Right hindlimb (tissue), 1 donor: Measurements from ENCODE around the gene LRR1.
"Not testable (repeated sequence)": the region's sequence is repeated elsewhere in the genome, so short reads cannot be mapped to it uniquely, and the experiment has no call there.

Experiments
- DNase-seq: peaks from one replicate; pipeline ENCODE4 v3.0.0-alpha.2; 2018

LRR1 gene, protein sequence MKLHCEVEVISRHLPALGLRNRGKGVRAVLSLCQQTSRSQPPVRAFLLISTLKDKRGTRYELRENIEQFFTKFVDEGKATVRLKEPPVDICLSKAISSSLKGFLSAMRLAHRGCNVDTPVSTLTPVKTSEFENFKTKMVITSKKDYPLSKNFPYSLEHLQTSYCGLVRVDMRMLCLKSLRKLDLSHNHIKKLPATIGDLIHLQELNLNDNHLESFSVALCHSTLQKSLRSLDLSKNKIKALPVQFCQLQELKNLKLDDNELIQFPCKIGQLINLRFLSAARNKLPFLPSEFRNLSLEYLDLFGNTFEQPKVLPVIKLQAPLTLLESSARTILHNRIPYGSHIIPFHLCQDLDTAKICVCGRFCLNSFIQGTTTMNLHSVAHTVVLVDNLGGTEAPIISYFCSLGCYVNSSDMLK

GRCh38 chr14:49598485-49599300 is at the start of gene LRR1:
LRR1 (plus strand) TSS chr14:49598940; CDS start chr14:49599021, 81 bp downstream.
- DNase-seq, result peak; percentile 93

- DNase-seq, result no peak
Observed at GRCh38 chr14:49549446-49549845, 49.3 kb upstream of the LRR1 start.

GRCh38 chr14:49549881-49550280 is 48.9 kb upstream of the LRR1 start:
- no peak for DNase-seq

- no peak for DNase-seq
Observed at GRCh38 chr14:49550286-49551184, 48.2 kb upstream of the LRR1 start.

- no peak for DNase-seq
Observed at GRCh38 chr14:49551569-49551968, 47.2 kb upstream of the LRR1 start.

DNA sequence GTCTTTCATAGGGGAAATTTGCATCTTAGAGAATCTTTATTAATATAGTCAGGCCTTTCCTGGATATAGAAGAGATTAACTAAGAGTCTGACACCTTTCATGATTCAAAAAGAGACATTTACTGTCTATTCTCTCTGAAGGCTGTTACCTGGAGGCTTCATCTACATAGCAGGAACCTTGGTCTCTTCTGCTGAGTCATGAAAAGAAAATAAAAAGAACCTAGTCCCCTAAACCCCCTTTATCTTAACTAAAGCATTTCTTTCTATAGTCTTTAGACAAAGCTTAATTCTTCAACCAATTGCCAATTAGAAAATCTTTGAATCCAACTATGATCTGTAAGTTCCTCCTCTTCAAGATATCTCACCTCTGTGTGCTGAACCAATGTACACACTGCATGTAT is 45.6 kb upstream of the LRR1 start:
- no peak for DNase-seq

GRCh38 chr14:49553892-49554291 is 44.8 kb upstream of the LRR1 start:
- DNase-seq, result no peak

DNA sequence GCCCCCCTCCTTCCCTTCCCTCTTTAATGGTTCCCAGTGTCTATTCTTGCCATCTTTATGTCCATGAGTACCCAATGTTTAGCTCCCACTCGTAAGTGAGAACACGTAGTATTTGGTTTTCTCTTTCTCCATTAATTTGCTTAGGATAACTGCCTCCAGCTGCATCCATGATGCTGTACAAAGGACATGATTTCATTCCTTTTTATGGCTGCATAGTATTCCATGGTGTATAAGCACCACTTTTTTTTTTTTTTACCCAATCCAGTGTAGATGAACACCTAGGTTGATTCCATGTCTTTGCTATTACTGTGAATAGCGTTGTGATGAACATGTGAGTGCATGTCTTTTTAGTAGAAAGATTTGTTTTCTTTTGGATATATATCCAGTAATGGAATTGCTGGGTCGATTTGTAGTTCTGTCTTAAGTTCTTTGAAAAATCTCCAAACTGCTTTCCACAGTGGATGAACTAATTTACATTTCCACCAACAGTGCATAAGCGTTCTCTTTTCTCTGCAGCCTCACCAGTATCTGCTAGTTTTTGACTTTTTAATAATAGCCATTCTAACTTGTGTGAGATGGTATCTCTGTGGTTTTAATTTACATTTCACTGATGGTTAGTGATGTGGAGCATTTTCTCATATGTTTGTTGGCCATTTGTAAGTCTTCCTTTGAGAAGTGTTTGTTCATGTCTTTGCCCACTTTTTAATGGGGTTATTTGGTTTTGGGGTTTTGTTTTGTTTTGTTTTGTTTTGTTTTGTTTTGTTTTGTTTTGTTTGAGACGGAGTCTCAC is 38.6 kb upstream of the LRR1 start:
- no peak for DNase-seq

DNA sequence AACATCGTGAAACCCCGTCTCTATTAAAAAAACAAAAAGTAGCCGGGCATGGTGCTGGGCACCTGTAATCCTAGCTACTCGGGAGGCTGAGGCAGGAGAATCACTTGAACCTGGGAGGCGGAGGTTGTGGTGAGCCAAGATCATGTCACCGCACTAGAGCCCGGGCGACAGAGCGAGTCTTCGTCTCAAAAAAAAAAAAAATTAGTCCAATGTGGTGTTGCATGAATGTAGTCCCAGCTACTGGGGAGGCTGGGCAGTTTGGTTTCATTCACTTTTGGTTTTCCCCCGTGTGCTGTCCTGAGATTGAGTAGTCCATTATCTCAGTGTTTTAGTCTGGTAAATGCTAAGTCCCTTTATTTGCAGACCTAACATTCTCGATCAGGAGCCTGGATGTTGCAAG is 32.0 kb upstream of the LRR1 start:
- DNase-seq, result no peak

- DNase-seq, result no peak
Observed at GRCh38 chr14:49569281-49569680, 29.5 kb upstream of the LRR1 start.

- DNase-seq, result no peak
Observed at GRCh38 chr14:49574038-49574437, 24.7 kb upstream of the LRR1 start.

DNA sequence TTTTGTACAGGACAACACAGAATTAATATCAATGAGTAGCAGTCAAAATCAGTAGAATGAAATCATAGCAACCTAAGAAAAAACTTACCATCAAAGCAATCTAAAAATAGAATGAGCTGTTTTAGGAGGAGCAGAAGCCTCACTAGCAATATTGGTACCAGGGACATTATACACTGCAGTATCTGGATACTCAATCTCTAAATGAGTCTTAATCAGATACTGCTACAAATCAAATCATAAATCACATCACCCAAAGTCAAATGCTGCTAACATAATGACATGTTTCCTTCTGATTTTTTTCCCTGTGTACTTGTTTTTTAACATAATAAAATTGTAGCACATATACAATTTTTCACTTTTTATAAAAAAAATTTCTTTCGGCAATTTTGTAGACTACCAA is 20.6 kb upstream of the LRR1 start:
- DNase-seq, result no peak

- DNase-seq, result no peak
Observed at GRCh38 chr14:49579841-49580240, 18.9 kb upstream of the LRR1 start.

- DNase-seq, result no peak
Observed at GRCh38 chr14:49581209-49582112, 17.3 kb upstream of the LRR1 start.

DNA sequence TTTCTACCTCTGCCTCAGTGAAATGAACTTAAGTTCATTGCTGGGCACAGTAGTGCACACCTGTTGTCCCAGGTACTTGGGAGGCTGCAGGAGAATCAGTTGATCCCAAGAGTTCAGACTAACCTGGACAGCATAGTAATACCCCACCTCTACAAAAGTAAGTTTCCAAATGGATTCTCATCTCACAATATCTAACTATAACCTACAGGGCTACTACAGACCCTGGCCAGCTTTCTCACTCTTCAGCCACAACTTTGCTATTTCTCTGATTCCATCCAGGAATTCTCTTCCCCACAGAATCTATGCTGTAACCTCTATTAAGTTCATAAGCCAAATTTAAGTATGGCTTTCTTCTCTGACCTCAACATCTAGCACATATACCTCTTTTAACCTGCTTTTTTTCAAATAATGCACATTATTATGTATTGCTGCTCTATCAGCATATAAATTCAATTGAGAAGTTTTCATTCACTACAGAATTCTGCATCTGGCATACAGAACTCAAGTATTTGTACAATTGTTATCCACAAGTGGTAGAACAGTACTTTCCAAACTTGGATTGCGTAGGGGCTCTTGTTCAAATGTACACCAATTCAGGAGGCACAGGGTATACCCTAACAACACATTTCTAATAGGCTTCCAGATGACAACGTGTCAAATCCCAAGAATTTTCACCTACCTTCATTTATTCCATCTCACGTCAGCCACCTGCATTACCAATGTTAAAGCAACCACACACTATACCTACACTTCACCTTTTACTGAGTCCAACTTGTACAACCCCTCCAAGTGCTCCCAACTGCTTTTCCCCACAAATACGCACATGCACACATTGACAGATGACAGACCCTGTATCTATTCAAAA is 16.4 kb upstream of the LRR1 start:
- DNase-seq, result no peak

- DNase-seq, result no peak
Observed at GRCh38 chr14:49583629-49584028, 15.1 kb upstream of the LRR1 start.

DNA sequence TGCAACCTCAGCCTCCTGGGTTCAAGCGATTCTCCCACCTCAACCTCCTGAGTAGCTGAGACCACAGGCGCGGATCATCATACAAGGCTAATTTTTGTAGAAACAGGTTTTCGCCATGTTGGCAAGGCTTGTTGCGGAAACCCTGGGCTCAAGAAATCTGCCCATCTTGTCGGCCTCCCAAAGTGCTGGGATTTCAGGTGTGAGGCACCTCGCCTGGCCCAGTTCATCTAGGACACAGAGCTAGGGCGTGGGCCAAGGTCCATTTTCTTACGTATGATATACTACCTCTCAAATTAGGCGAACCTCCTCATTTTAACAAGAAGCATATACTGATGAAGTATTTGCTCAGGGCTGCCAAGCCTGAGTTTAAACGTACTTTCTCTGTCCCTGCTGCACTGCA is 14.7 kb upstream of the LRR1 start:
- DNase-seq, result no peak

- not testable (repeated sequence) for DNase-seq
Observed at GRCh38 chr14:49584981-49585640, 13.6 kb upstream of the LRR1 start.
